ENCODE data around the gene SERPINA12. TPM values are rescaled to one million over a fixed set of nuclear protein-coding genes. Genes with fewer than 3 reads are reported as not detected.

Gene SERPINA12
- total and polyA plus RNA-seq, 2 of the 13 experiments (the other 11 are each of a cell fraction or from before 2014, with no cell fraction given), result 0.08 TPM; not detected in 1

DNA sequence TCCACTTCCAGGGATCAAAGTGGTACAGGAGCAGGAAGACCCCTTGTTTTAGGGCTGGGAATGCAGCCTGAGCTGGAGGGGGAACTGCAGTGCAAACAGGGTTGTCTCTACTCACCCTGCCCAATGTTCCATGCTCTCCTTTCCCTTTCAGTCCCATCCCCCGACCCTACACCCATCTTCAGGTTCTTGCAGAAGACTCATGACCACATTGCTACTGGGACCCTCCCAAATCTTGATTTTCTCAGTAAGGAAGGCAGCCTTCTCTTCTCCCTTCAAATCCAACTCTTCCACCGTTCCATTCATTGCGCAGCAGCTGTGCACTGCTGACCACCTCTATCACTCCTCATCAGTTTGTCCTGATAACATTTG is 58.6 kb downstream of the SERPINA12 start (continued):
- TF ChIP-seq TMF1 (CRISPR knock-in tag; IDR thresholded peaks at IDR 0.05; ENCODE audit: low read depth) (0 out of 2 replicates have a peak, but pooled peaks have one; percentile 35), RAD51 (IDR thresholded peaks at IDR 0.05; ENCODE audit: borderline replicate concordance) (no peak), SP5 (CRISPR knock-in tag; IDR thresholded peaks at IDR 0.05; ENCODE audit: borderline replicate concordance, low read depth) (no peak), ZNF317 (CRISPR knock-in tag; IDR thresholded peaks at IDR 0.05) (no peak), ZMAT3 (CRISPR knock-in tag; conservative IDR thresholded peaks at IDR 0.05) (0 out of 2 replicates have a peak, but pooled peaks have one; percentile 19)
- TF ChIP-seq, protein P1, sequence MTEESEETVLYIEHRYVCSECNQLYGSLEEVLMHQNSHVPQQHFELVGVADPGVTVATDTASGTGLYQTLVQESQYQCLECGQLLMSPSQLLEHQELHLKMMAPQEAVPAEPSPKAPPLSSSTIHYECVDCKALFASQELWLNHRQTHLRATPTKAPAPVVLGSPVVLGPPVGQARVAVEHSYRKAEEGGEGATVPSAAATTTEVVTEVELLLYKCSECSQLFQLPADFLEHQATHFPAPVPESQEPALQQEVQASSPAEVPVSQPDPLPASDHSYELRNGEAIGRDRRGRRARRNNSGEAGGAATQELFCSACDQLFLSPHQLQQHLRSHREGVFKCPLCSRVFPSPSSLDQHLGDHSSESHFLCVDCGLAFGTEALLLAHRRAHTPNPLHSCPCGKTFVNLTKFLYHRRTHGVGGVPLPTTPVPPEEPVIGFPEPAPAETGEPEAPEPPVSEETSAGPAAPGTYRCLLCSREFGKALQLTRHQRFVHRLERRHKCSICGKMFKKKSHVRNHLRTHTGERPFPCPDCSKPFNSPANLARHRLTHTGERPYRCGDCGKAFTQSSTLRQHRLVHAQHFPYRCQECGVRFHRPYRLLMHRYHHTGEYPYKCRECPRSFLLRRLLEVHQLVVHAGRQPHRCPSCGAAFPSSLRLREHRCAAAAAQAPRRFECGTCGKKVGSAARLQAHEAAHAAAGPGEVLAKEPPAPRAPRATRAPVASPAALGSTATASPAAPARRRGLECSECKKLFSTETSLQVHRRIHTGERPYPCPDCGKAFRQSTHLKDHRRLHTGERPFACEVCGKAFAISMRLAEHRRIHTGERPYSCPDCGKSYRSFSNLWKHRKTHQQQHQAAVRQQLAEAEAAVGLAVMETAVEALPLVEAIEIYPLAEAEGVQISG (CRISPR knock-in tag; IDR thresholded peaks at IDR 0.05), result no peak
- TF ChIP-seq, protein P2, sequence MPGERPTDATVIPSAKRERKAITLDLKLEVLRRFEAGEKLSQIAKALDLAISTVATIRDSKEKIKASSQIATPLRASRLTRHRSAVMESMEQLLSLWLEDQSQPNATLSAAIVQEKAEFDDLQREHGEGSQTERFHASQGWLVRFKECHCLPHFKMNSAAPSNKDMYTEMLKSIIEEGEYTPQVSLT (CRISPR knock-in tag; IDR thresholded peaks at IDR 0.05; ENCODE audit: borderline replicate concordance, low read depth), result no peak

DNA sequence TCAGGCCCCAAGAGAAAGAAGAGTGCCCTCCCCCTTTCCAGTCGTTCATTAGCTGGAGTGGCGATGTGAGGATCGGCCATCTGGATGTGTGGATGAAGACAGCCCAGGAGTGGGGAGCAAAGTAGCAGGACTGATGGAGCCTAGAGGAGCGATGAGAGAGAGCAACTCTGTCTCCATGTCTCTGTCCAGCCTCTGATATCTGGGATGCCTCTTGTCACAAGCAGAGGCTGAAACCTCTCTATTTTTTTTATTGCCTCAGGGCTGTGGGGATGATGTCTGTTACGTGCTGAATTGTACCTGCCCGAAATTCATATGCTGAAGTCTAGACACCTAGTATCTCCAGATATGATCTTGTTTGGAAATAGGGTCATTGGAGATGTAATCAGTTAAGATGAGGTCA is 59.3 kb downstream of the SERPINA12 start:
- H3K9ac ChIP-seq (ENCODE audit: insufficient read depth, low read depth, low read length), result peak overlapping the region; percentile 99; the same call in 1 of the 2 replicates
- no peak overlapping the region for H2AFZ ChIP-seq (ENCODE audit: low read length)
- H3K79me2 ChIP-seq (ENCODE audit: insufficient read depth, low read length), result peaks cover 52% of the 10 kb centered on the region
- no TSS peak for BruUV-seq (replicated peaks)
- 100% methylated on average over 6 of the region's 6 CpGs for WGBS (ENCODE audit: low lambda C conversion rate)
- no peaks in the 10 kb centered on the region; a peak in 1 of 5 replicates for H3K27me3 ChIP-seq (ENCODE audit: control insufficient read depth in 1 of 2, insufficient read depth in 2 of 2, low read length in 2 of 2)
- no peak for FAIRE-seq
- H4K20me1 ChIP-seq (ENCODE audit: insufficient read depth, low read length), result no peaks in the 10 kb centered on the region
- peak overlapping the region in 1 of 3 experiments; percentile 79; a peak in 3 of 6 replicates for H3K4me3 ChIP-seq (replicated peaks in 1 of 3; ENCODE audit: insufficient read depth in 1 of 3, low read depth in 2 of 3, low read length in 3 of 3)
- intact Hi-C loops (cut with micrococcal nuclease; ENCODE audit: unreplicated experiment), result no loop called here
- no peaks in the 10 kb centered on the region for H3K9me3 ChIP-seq (ENCODE audit: low read length)
- CTCF ChIA-PET (ENCODE audit: low intra/inter-chr PET ratio, low total read pairs), result no interaction called here
- H3K4me2 ChIP-seq (ENCODE audit: low read depth, low read length), result peak overlapping the region; percentile 93
- peak overlapping the region; percentile 99 for H3K27ac ChIP-seq (ENCODE audit: extremely low read length, insufficient read depth, low read length)
- no peak for ATAC-seq
- POLR2A ChIA-PET, result no interaction called here
- in situ Hi-C loops (cut with HindIII; ENCODE audit: extremely low pct_ligation_motif_present, low pct_unique_long_range_greater_than_20kb), result no loop called here
- H3K4me1 ChIP-seq (ENCODE audit: insufficient read depth, low read length), result peaks cover 94% of the 10 kb centered on the region
- peaks cover 0 to 25% of the 10 kb centered on the region in 2 experiments for H3K36me3 ChIP-seq (replicated peaks in 1 of 2; ENCODE audit: control insufficient read depth in 1 of 2, insufficient read depth in 2 of 2, low read length in 2 of 2)
- no peak for DNase-seq (ENCODE audit: low spot score)
- TF ChIP-seq SMAD3 (CRISPR knock-in tag; IDR thresholded peaks at IDR 0.05), result no peak
- TF ChIP-seq TARDBP (CRISPR knock-in tag; IDR thresholded peaks at IDR 0.05), result peak; percentile 65; the same call in 1 of the 2 replicates
- TF ChIP-seq ZNF3 (CRISPR knock-in tag; IDR thresholded peaks at IDR 0.05), result no peak
- TF ChIP-seq ZNF687 (CRISPR knock-in tag; IDR thresholded peaks at IDR 0.05), result peak; percentile 43
- TF ChIP-seq MYNN (CRISPR knock-in tag; IDR thresholded peaks at IDR 0.05; ENCODE audit: low read depth), result no peak
- TF ChIP-seq, protein P3, sequence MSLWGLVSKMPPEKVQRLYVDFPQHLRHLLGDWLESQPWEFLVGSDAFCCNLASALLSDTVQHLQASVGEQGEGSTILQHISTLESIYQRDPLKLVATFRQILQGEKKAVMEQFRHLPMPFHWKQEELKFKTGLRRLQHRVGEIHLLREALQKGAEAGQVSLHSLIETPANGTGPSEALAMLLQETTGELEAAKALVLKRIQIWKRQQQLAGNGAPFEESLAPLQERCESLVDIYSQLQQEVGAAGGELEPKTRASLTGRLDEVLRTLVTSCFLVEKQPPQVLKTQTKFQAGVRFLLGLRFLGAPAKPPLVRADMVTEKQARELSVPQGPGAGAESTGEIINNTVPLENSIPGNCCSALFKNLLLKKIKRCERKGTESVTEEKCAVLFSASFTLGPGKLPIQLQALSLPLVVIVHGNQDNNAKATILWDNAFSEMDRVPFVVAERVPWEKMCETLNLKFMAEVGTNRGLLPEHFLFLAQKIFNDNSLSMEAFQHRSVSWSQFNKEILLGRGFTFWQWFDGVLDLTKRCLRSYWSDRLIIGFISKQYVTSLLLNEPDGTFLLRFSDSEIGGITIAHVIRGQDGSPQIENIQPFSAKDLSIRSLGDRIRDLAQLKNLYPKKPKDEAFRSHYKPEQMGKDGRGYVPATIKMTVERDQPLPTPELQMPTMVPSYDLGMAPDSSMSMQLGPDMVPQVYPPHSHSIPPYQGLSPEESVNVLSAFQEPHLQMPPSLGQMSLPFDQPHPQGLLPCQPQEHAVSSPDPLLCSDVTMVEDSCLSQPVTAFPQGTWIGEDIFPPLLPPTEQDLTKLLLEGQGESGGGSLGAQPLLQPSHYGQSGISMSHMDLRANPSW (CRISPR knock-in tag; IDR thresholded peaks at IDR 0.05; ENCODE audit: borderline replicate concordance), result no peak

All from HepG2 (cell line).